GM23248 (cell line): ENCODE data around the gene BCL7A.

Source experiments
- EZH2 ChIP-seq: fragments of 200-600 bp; sonication (generic); IDR thresholded peaks from 2 replicates; pipeline ENCODE4 v1.6.1; 2018; ENCODE audit warnings: antibody characterized with exemption, mild to moderate bottlenecking; ENCODE audit not compliant: insufficient read depth, poor library complexity, severe bottlenecking
- EZH2phosphoT487 ChIP-seq: fragments of 200-600 bp; sonication (generic); IDR thresholded peaks from 2 replicates; pipeline ENCODE4 v1.6.1; 2018; ENCODE audit warnings: antibody characterized with exemption, moderate library complexity, mild to moderate bottlenecking, low read depth; ENCODE audit not compliant: insufficient read depth

GRCh38 chr12:122021822-122022392 lies at the start of gene BCL7A:
- no peak for TF ChIP-seq EZH2
- no peak for TF ChIP-seq EZH2phosphoT487
